Activated naive CD8-positive, alpha-beta T cell treated with anti-CD3 and anti-CD28 coated beads, Interleukin-2, amount 50 U/mL, for 24 hours (primary cell): ENCODE data around the gene PARP2.
"Not testable (repeated sequence)": the region's sequence is repeated elsewhere in the genome, so short reads cannot be mapped to it uniquely, and the experiment has no call there.

Source experiments
- ATAC-seq: fragments of 150-1000 bp; cut with Tn5 transposase; one replicate; pipeline ENCODE4 v1.10.0; 2021
- DNase-seq: peaks from one replicate; pipeline ENCODE4 v3.0.0; 2021
- H3K27ac Mint-ChIP-seq: one replicate; pipeline ENCODE4 v1.8.0; 2021; ENCODE audit warnings: mild to moderate bottlenecking, mixed read lengths
- H3K27me3 Mint-ChIP-seq: one replicate; pipeline ENCODE4 v1.8.0; 2021; ENCODE audit warnings: mixed read lengths
- H3K36me3 Mint-ChIP-seq: one replicate; pipeline ENCODE4 v1.8.0; 2021; ENCODE audit warnings: low read depth, mixed read lengths
- H3K4me1 Mint-ChIP-seq: one replicate; pipeline ENCODE4 v1.8.0; 2021; ENCODE audit warnings: mixed read lengths
- H3K4me3 Mint-ChIP-seq: one replicate; pipeline ENCODE4 v1.8.0; 2021; ENCODE audit warnings: mild to moderate bottlenecking, moderate library complexity, mixed read lengths
- H3K9me3 Mint-ChIP-seq: one replicate; pipeline ENCODE4 v1.8.0; 2021; ENCODE audit warnings: mixed read lengths

Gene PARP2

GRCh38 chr14:20332788-20333493 is 10.5 kb upstream of the PARP2 start, which contains the start of gene CCNB1IP1:
Gene CCNB1IP1 (minus strand): TSS chr14:20333279. CDS start chr14:20316523, 16,756 bp downstream.
- DNase-seq (peak; percentile 48), ATAC-seq (peak; percentile 99)
- Mint-ChIP-seq H3K36me3 (peaks cover 32% of the 10 kb centered on the region), H3K4me1 (peaks cover 50% of the 10 kb centered on the region), H3K4me3 (peak within 1 kb of the TSS; percentile 95), H3K27me3 (no peaks in the 10 kb centered on the region), H3K9me3 (no peaks in the 10 kb centered on the region), H3K27ac (peak within 1 kb of the TSS; percentile 89)

GRCh38 chr14:20333494-20333841 is 10.0 kb upstream of the PARP2 start:
- H3K9me3 Mint-ChIP-seq, result no peaks in the 10 kb centered on the region
- H3K27me3 Mint-ChIP-seq, result no peaks in the 10 kb centered on the region
- peaks cover 32% of the 10 kb centered on the region for H3K36me3 Mint-ChIP-seq
- DNase-seq, result no peak
- H3K4me3 Mint-ChIP-seq, result peak overlapping the region; percentile 95
- H3K4me1 Mint-ChIP-seq, result peaks cover 46% of the 10 kb centered on the region
- ATAC-seq, result no peak
- H3K27ac Mint-ChIP-seq, result peak overlapping the region; percentile 89

GRCh38 chr14:20334017-20334416 is 9.4 kb upstream of the PARP2 start:
- no peaks in the 10 kb centered on the region for H3K27me3 Mint-ChIP-seq
- H3K9me3 Mint-ChIP-seq, result no peaks in the 10 kb centered on the region
- no peak overlapping the region for H3K4me3 Mint-ChIP-seq
- DNase-seq (no peak), ATAC-seq (no peak)
- H3K27ac Mint-ChIP-seq, result no peak overlapping the region
- peaks cover 28% of the 10 kb centered on the region for H3K36me3 Mint-ChIP-seq
- H3K4me1 Mint-ChIP-seq, result peaks cover 41% of the 10 kb centered on the region

- H3K36me3 Mint-ChIP-seq, result peaks cover 19% of the 10 kb centered on the region
- ATAC-seq, H3K4me3 Mint-ChIP-seq, H3K9me3 Mint-ChIP-seq, H3K27me3 Mint-ChIP-seq, H3K27ac Mint-ChIP-seq, DNase-seq: not testable (repeated sequence)
- H3K4me1 Mint-ChIP-seq, result peaks cover 19% of the 10 kb centered on the region
Measured at GRCh38 chr14:20341032-20341431, 2.4 kb upstream of the PARP2 start.

GRCh38 chr14:20341646-20342045 is 1.8 kb upstream of the PARP2 start:
- no peak for DNase-seq
- Mint-ChIP-seq H3K36me3 (peaks cover 24% of the 10 kb centered on the region), H3K4me3 (peak overlapping the region; percentile 92), H3K9me3 (no peaks in the 10 kb centered on the region), H3K27ac (no peak overlapping the region), H3K4me1 (peaks cover 19% of the 10 kb centered on the region), H3K27me3 (peaks cover 1% of the 10 kb centered on the region)
- ATAC-seq, result no peak

- Mint-ChIP-seq H3K4me1 (peaks cover 19% of the 10 kb centered on the region), H3K27ac (peak overlapping the region; percentile 90), H3K27me3 (peaks cover 1% of the 10 kb centered on the region), H3K9me3 (no peaks in the 10 kb centered on the region), H3K36me3 (peaks cover 29% of the 10 kb centered on the region), H3K4me3 (peak overlapping the region; percentile 92)
- ATAC-seq, result no peak
- no peak for DNase-seq
Measured at GRCh38 chr14:20343862-20344220, 406 bp downstream of the PARP2 start.

GRCh38 chr14:20345366-20345765 is 1.9 kb downstream of the PARP2 start:
- Mint-ChIP-seq H3K36me3 (peaks cover 37% of the 10 kb centered on the region), H3K9me3 (no peaks in the 10 kb centered on the region), H3K27ac (peak overlapping the region; percentile 2), H3K4me1 (peaks cover 19% of the 10 kb centered on the region), H3K4me3 (peak overlapping the region; percentile 92), H3K27me3 (peaks cover 1% of the 10 kb centered on the region)
- ATAC-seq, result no peak
- no peak for DNase-seq

GRCh38 chr14:20346713-20347112 is 3.3 kb downstream of the PARP2 start:
- ATAC-seq, result no peak

GRCh38 chr14:20347747-20348146 is 4.3 kb downstream of the PARP2 start:
- Mint-ChIP-seq H3K4me3 (no peak overlapping the region), H3K9me3 (no peaks in the 10 kb centered on the region), H3K27ac (no peak overlapping the region), H3K27me3 (peaks cover 1% of the 10 kb centered on the region), H3K4me1 (peaks cover 18% of the 10 kb centered on the region), H3K36me3 (peaks cover 55% of the 10 kb centered on the region)
- ATAC-seq (no peak), DNase-seq (no peak)

More at GRCh38 chr14:20346713-20347112, 3.3 kb downstream of the PARP2 start:
- no peaks in the 10 kb centered on the region for H3K9me3 Mint-ChIP-seq
- peaks cover 19% of the 10 kb centered on the region for H3K4me1 Mint-ChIP-seq
- peaks cover 46% of the 10 kb centered on the region for H3K36me3 Mint-ChIP-seq
- H3K4me3 Mint-ChIP-seq, result no peak overlapping the region
- no peak for DNase-seq
- peaks cover 1% of the 10 kb centered on the region for H3K27me3 Mint-ChIP-seq
- no peak overlapping the region for H3K27ac Mint-ChIP-seq

GRCh38 chr14:20350282-20350681 is 6.8 kb downstream of the PARP2 start:
- H3K4me1 Mint-ChIP-seq, result peaks cover under 1% of the 10 kb centered on the region
- H3K9me3 Mint-ChIP-seq, result no peaks in the 10 kb centered on the region
- ATAC-seq, result no peak
- H3K4me3 Mint-ChIP-seq, result no peak overlapping the region
- no peak for DNase-seq
- H3K27me3 Mint-ChIP-seq, result no peaks in the 10 kb centered on the region
- H3K27ac Mint-ChIP-seq, result no peak overlapping the region
- peaks cover 57% of the 10 kb centered on the region for H3K36me3 Mint-ChIP-seq

GRCh38 chr14:20350860-20351259 is 7.4 kb downstream of the PARP2 start:
- H3K27ac Mint-ChIP-seq, result no peak overlapping the region
- no peak for DNase-seq
- H3K4me3 Mint-ChIP-seq, result no peak overlapping the region
- H3K36me3 Mint-ChIP-seq, result peaks cover 55% of the 10 kb centered on the region
- H3K4me1 Mint-ChIP-seq, result no peaks in the 10 kb centered on the region
- ATAC-seq, result no peak
- H3K9me3 Mint-ChIP-seq, result no peaks in the 10 kb centered on the region
- H3K27me3 Mint-ChIP-seq, result no peaks in the 10 kb centered on the region

- no peaks in the 10 kb centered on the region for H3K27me3 Mint-ChIP-seq
- ATAC-seq (no peak), DNase-seq (no peak)
- no peak overlapping the region for H3K4me3 Mint-ChIP-seq
- no peaks in the 10 kb centered on the region for H3K9me3 Mint-ChIP-seq
- H3K27ac Mint-ChIP-seq, result no peak overlapping the region
- H3K36me3 Mint-ChIP-seq, result peaks cover 62% of the 10 kb centered on the region
- H3K4me1 Mint-ChIP-seq, result peaks cover 5% of the 10 kb centered on the region
Measured at GRCh38 chr14:20356422-20356821, 13.0 kb downstream of the PARP2 start.

- Mint-ChIP-seq H3K27ac (peak overlapping the region; percentile 28), H3K36me3 (peaks cover 50% of the 10 kb centered on the region)
- not testable (repeated sequence) for ATAC-seq, DNase-seq, H3K4me3 Mint-ChIP-seq, H3K4me1 Mint-ChIP-seq, H3K27me3 Mint-ChIP-seq, H3K9me3 Mint-ChIP-seq
Measured at GRCh38 chr14:20358474-20358873, 15.0 kb downstream of the PARP2 start.

- H3K4me3 Mint-ChIP-seq, result no peak overlapping the region
- DNase-seq (no peak), ATAC-seq (no peak)
- no peak overlapping the region for H3K27ac Mint-ChIP-seq
- H3K9me3 Mint-ChIP-seq, result peaks cover 4% of the 10 kb centered on the region
- peaks cover 23% of the 10 kb centered on the region for H3K4me1 Mint-ChIP-seq
- no peaks in the 10 kb centered on the region for H3K27me3 Mint-ChIP-seq
- H3K36me3 Mint-ChIP-seq, result peaks cover 37% of the 10 kb centered on the region
Measured at GRCh38 chr14:20365928-20366327, 22.5 kb downstream of the PARP2 start.

GRCh38 chr14:20372796-20373195 is 29.4 kb downstream of the PARP2 start:
- Mint-ChIP-seq H3K4me1 (peaks cover 3% of the 10 kb centered on the region), H3K9me3 (peaks cover 3% of the 10 kb centered on the region), H3K27me3 (no peaks in the 10 kb centered on the region), H3K4me3 (no peak overlapping the region), H3K27ac (peak overlapping the region; percentile 53), H3K36me3 (peaks cover 44% of the 10 kb centered on the region)
- peak; percentile 24 for ATAC-seq
- DNase-seq, result no peak
